Activated CD4-positive, alpha-beta T cell treated with anti-CD3 and anti-CD28 coated beads, Interleukin-2, amount 50 U/mL, for 48 hours (primary cell): ENCODE data around the gene MAP3K3.

Experiments
- DNase-seq, 2 experiments: peaks; one replicate each; pipeline ENCODE4 v3.0.0-alpha.2; 2020

Gene MAP3K3

DNA sequence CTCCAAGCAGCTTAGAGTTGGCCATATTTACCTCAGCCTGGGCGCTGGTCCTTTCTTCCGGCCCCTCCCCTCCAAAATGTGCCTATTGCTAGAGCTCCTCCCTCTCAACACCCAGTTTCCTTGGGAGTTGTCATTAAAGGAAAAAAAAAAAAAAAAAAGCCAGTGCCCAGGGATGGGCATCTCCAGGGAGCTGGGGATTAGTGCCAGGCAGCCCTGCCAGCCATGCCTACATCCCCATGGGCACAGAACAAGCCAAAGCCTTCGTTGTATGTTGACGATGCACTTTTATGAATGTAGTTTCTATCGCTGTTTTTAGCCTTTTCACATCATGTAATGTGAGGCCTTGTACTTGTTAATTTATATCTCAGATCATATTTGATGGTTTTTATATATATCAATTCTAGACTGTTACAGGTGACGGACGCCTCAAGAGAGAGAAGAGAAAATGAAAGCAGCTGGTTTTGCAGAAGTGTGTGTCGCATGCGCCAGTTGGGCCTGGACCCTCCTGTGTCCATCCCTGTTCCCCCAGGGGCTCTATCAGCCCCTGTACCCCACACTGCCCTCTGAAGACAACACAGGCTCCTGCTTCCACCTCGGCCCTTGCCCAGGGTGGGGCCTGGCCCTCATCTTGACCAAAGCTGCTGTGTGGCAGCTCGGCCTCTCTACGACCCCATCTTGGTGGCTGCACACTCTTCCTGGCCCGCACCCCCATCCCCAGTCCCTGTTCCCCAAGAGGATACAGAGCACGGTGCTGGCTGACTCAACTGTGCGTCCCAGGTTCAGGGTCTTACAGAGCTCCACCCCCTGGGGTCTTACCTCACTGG is 72.9 kb downstream of the MAP3K3 start:
- DNase-seq = no peak

DNA sequence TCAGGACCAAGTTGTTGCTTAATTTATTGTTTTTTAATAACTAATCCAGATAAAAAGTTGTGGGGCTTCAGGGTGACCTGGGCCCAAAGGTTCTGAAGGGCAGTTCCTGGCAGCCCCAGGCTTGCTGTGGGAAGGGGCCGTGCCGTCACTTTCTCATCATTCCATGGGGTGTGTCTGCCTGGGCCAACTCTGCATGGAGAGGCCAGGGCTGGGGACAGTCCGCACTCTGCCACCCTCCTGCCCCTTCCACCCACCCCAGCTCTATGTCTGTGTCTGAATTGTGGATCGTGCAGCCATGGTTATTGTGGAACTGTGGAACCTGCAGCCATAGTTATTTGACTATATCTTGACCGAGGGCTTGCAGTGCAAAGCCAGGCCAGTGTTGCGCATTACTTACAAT is 73.7 kb downstream of the MAP3K3 start:
- DNase-seq = peak in 1 of 2 experiments; percentile 19

DNA sequence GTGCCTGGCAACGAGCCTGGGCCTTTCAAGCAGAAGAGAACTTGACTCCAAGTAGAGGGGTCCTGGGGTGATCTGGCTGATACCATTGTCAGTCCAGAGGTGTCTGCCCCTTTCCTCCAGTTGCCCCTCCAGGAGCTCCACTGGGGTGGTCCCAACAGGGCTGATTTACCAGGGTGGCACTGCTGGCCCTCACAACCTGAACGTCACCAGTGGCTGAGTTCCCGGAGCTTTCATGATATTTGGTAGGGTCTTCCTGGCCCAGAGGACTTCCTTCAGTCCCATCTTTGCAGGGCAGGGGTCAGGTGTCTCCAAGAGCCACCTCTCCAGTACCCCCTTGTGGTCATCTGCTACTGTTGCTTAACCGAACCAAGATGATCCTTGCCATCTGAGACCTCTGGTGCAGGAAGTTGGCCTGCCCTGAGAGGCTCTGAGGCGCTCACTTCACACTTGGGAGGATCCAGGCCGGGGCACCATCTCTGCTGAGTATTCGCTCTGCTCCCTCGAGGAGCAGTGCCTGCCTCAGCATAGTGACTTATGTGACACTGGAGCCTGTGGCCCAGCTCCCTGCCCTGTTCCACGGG is 74.3 kb downstream of the MAP3K3 start:
- peak; percentile 35 to 45 for DNase-seq

DNA sequence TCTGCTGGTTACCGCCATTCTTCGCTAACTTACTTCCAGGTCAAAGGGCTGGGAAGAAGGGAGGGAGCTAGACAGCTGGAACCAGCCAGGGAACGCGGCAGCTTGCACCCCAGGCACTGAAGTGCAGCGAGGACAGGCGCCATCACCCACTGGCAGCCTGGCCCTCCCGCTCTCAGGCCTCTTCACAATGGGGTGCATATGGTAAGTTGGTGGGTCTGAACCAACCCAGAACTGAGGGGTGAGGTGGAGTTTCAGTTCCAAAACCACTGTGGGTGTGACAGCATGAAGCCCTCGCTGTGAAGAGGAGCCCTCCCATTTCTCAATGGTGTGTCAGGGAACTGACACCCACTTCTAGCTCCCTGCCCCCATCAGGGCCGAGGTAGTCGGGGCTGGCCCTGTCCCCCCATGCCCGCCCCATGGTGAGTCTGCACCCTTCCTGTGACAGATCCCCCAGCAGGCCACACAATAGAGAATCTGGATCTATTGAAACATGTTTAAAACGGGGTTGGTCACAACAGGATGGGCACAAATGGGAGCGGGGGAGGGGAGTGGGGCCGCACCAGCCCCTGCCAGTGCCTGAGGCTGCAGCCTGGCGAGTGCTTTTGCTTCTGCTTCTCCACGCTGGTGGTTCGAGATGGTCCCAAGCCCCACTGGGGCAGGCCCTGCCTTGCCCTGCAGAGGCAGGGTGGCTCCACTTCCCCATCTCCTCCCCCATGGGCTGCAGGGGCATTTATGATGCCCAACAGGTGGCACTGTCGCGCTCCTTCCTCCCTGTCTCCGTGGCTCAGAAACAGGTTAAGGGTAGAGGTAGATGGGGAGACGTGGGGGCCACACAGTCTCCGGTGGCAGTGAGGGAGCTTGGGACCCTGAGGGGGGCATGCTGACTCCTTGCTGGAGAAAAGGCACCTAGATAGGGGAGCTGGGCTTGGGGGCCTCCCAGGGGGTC is 75.4 kb downstream of the MAP3K3 start:
- peak; percentile 76 to 84 for DNase-seq

DNA sequence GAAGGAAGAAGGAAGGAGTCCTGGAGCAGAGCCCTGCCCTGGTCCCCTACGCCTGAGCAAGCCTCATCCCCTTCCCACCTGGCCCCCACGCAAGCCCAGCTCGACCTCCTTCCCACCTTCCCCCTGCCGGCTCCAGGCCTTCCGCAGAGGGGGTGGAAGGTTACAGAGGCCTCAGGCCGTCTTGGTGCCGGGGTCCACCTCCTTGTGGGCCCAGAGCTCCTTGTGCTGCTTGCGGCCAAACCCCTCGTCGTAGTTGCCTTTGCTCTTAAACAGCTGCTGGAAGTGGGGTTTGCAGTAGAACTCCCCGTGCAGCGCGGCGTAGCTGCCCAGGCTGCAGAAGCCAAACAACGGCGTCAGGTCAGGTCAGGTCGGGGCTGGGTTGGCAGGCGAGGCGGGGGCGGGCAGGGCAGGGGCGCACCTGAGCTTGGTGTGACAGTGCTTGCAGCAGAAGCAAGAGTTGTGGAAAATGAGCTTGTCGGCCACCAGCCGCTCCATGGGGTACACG is 76.2 kb downstream of the MAP3K3 start:
- peak; percentile 40 to 48 for DNase-seq

DNA sequence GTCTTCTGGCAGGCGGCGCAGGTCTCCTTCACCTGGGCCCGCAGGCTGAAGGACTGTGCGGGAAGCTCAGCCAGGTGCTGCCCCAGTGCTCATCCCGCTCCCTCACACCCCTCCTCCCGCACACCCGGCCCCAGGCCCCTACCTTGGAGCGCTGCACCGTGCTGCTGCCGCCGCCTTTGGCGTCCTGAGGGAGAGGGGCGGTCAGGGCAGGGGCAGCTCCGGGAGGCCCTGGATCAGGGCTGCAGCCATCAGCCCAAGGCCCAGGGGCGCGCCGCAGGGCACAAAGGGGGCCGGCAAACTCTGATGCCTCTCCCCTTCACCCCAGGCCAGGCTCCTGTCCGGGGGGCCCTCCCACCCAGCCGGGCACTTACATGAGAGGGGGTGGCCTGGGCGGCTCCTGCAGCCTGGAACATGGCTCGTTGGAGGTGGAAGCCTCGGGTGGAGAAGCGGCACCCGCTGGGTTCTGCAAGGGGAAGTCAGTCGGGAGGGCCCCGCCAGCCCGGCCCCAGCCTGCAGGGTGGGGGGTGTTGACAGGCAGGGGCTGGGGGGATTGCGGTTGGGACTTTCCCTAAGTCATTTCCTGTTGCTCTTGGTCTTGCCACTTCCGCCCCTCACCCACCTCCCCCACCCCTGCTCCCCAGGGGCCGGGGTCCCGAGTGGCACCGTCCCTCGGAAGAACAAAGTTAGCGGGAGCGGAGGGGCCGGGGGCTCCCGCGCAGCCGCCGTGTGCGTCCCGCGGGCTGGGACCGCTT is 76.8 kb downstream of the MAP3K3 start:
- peak; percentile 73 to 75 for DNase-seq

DNA sequence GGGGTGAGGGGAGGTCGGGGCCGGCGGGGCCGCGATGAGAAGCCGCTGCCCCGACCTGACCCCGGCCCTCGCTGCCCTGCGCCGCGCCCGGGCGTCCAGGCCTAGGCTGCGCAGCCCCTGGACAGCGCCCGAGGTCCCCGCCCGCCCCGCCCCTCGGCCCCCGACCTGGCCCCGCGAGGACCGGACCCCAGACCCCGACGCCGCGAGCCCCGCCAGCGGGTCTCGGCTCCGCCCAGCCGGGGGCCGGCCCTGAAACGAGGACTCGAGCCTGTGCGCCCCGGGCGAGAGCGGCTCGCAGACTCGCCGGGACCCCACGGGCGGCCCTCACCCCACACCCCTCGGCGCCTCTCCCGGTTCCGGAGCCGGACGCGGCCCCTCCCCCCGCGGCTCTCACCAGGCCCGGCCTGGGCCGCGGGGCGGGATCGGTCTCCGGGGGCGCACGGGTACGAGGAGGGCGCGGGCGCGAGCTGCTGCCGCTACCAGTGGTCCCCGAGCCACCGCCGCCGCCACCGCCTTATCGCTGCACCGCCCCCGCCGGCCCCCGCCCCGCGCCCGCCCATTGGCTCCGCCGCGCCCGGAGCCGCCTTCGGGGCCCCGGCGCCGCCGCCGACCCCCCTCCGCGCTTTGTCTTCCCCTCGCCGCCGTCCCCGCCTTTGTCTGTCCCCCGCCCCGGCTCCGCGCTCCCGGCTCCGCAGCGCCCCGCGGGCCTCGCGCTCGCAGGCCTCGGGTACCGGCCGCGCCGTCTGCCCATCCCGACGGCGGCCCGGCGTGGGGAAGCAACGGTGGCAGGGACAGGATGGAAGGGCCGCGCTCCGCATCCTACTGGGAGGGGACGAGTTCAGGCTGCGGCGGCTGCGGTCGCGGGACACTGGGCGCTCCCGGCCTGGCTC is 77.7 kb downstream of the MAP3K3 start, which contains the start of gene LIMD2:
Gene LIMD2 (minus strand): TSS at position 488 of the 890 bp plus-strand sequence. CDS start 827 bp downstream, outside the sequence.
- DNase-seq = peak; percentile 77 to 79

DNA sequence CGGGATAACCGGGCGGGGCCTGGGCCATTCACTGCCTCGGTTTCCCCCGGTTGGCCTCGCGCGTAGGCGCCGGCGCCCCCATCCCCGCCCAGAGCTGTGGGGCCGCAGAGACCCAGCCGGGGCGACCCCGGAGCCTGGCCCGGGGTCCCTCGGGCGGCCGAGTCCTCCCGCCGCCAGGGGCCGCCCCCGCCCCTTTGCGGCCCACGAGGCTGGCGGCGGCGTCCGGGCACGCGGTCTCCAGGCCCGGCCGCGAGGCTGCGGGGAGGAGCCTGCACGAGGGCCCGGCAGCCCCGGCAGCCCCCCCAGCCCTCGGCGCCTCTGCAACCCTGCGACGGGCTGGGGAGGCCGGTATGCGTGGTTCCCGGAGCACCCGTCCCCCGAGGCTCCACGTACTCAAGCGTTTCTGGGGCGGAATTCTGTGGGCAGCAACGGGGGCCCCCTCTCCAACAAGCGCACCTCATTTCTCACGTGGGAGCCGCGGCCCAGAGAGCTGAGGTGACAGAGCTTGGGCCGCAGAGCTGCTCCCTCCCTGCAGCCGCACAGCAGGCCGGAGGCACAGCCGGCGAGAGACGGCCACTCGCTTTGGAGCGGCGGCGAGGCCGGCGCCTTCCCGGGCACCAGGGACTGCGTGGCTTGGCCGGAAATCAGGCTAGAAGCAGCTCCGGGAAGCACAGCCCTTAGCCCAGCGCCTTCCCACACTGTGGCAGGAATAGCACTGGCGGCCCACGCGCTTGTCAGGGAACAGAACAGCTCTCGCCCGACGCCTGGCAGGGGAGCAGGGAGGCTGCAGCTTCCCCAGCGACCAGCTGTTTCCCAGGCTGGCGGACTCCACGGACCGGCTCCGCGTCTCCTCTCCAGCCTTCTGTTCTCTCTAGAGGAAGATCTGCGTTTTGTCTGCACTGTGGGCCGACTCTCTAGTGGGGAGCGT is 78.6 kb downstream of the MAP3K3 start:
- peak; percentile 48 to 58 for DNase-seq

DNA sequence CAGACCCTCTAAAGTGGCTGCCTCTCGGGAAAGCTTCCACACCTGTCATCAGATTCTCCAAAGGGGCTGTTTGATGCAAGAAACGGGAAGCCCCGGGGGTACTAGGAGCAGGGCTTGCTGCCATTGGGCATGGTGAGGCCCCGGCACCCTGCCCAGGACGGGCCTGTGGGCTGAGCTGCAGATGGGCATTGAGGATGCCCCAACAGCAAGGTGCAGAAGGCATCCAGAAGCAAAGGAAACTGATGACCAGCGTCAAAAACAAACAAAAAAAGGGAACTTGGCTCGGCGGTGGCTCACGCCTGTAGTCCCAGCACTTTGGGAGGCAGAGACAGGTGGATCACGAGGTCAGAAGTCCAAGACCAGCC is 79.2 kb downstream of the MAP3K3 start:
- no peak for DNase-seq

DNA sequence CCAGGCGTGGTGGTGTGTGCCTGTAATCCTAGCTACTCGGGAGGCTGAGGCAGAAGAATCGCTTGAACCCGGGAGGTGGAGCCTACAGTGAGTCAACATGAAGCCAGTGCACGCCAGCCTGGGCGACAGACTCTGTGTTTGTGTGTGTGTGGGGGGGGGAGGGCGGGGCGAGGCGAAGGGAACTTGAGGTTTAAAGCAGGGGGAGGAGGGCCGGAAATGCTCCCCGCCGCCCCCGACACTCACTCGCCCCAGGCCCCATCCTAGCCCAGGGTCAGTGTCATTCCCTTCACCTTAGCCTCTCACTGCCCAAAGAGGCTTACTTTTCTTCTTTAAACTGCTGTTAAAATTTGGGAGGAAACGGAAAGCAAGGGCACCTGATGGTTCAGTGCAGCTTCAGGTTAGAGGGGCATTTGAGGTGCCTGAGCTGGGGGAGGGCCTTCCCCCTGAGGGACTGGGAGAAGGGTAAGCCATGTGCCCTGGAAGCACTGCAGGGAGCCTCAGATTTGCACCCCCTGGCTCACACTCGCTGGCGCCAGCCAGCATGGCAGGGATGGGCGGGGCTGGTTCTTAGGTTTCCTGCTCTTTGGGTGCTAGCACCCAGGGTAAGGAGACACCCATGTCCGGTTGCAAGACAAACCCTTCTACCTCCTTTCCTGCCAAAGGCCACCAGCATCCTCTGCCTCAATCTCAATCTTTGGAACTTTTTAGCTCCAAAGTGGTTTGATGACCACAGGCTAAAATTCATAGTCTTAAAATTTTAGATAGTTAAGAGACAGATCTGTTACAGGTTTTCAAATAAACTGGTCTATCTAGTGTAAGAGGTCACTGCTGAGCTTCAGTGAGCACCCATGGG is 79.9 kb downstream of the MAP3K3 start:
- peak; percentile 74 to 81 for DNase-seq

DNA sequence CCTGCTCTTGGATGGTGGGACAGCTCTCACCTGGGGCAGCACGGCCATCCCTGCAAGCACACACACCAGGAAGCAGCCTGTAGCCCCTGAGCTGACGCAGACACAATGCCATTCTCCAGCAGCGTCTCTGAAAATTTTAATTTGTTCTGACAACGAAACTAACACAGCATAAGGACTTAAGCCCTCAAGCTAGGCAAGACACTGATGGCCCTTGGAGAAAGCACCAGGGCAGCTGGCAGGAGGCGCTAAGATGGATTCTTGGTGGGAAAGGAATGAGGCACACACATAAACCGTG is 80.5 kb downstream of the MAP3K3 start:
- no peak for DNase-seq

DNA sequence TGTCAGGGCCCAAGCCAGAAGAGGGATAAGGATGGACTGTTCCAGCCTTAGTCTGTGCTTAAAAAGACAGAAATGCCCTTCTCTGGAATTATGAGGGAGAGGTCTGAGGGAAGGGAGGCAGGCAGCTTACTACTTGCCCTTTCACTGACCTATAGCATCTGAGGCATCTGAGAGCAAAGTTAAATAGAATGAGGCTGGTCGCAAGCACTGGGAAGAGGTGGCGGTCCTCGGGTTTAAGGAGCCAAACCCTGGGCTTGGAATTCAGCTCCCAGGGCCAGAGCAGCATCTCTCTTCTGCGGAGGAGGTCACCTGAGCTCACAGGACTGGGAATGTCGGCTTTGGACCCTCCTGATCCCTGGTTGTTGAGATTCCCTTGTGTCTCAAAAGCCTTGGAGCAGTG is 80.8 kb downstream of the MAP3K3 start:
- DNase-seq = no peak

DNA sequence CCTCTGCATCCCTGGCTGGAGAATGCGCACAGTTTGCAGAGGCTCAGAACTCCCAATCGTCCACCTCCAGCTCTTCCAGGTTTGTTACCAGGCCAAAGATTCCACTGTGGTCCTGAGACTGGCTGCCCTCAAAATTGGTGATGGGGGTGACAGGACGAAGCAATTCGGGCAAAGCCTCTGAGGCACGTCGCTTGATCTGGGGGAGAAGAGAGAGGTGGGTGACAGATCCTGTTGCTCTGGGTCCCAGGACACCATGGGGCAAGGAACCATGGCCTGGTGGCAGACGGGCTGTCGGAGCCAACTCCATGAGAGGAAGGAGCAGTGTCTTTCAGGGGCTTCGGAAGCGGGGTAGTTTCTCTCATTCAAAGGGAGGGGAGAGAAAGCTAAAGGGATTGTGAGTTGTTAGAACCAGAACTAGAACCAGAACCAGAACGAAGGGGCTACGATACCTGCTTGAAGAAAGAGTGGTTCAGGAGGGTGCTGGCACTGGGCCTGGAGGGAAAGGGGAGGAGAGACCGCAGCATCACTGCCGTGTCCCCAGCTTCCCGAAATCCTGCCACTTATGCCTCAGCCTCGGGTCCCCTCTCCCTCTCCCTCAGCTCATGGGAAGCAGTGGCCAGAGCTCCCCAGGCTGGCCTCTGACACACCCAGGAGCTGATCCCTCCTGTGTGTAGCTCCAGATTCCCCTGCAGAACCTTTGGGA is 81.5 kb downstream of the MAP3K3 start:
- no peak for DNase-seq

DNA sequence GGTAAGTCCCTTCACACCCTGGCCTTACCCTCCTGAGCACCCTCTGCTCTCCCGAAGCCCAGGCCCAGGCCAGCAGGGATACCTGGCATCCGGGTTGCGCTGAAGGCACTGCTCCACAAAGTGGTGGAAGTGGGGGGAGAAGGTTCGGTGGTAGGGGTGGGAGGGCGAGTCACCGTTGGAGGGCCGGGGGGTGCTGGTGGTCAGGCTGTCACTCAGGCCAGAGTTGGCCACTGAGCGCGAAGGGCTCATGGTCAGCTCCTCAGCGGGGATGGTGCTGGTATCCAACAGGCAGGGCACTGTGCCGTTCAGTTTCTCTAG is 82.0 kb downstream of the MAP3K3 start:
- no peak for DNase-seq

DNA sequence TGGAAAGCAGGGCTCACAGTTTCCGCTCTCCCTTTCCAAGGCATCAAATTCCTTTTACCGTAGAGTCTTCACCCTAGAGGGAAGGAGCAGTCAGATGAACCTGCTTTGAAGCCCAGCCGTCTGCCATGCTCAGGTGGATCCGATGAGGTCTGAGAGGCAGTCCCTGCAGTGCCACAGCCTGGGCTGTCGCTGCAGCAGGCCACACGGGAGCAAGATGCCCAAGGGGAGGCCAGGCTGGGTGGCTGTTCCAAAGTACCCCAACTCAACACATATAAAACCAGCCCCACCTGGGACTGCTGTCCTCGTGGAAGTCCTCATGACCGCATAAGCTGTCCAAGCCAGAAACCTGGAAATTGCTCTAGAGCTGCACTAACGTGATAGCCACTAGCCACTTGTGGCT is 82.6 kb downstream of the MAP3K3 start:
- no peak for DNase-seq

DNA sequence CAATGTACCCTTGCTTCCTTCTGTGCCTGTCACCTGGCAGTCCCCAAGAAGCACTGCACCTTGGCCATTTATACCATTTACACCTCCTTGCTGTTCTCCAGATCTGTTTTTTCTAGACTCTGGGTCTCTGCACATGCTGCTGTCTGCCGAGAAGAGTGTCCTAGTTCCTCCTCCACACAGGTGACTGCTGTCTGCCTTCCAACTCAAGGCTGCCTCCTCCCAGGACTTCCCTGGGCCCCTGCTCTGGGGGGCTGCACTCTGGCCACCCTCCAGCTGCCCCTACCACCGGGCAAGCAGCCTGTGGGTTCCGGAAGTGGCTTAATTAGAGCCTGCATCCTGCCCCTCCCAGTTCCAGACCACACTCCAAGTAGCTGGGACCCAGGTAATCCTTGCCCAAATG is 83.4 kb downstream of the MAP3K3 start:
- DNase-seq = no peak

DNA sequence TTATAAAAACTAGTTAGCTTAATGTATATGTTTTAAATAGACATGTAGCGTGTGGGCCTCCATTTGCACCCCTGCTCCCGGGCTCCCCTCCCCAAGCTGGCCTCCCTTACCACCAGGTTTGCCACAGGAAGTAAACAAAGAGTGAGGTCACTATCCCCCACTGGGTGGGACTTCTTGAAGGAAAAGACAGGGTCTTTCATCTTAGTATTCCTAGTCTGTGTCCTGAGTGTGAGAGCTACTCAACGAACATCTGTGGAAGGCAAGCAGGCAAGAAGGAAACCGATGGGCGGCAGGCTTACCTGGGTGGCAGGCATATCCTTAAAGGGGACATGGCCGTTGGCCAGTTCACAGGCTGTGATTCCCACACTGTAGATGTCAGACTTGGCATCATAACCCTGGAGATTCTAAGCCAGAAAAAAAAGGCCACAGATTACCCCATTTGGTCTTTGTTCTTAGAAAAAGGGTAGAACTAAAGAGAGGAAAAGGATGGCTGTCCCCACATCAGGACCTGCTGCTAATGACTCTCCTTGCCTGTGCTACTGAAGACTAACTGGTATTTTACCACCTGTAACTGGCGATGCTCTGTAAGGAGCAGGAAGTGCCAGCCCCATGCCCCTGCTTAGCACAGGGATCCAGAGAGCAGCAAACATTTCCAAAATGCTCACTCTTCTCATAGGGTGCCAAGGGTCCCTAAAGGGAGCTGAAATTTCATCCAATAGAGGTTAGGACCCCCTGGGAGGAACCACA is 84.3 kb downstream of the MAP3K3 start:
- no peak for DNase-seq

DNA sequence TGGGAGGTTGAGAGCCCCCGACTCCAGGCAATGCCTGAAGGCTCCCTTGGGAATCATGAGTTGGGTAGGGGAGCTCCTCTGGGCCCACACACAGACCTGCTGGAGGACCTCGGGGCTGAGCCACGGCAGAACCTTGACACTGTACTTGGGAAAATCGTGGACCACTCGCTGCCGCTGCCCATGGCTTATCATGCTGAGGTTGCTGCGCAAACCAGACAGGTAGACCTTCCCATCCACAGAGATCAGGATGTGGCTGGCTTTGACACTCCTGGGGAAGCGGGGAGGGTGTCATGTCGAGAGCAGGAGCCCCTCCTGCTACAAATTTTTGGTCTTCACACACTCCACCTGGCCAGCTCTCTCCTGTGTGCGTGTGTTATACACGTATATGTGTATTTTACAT is 84.9 kb downstream of the MAP3K3 start:
- no peak for DNase-seq
